Progenitor cell of endocrine pancreas (in vitro differentiated cells): ENCODE data around the gene PRMT5. TPM values are rescaled to one million over a fixed set of nuclear protein-coding genes. Genes with fewer than 3 reads are reported as not detected.

ENCODE experiments used
- DNase-seq: peaks from one replicate; pipeline ENCODE4 v3.0.0; 2021; ENCODE audit warnings: low spot score; ENCODE audit not compliant: unreplicated experiment
- H3K27ac Mint-ChIP-seq: 2 replicates; pipeline ENCODE4 v1.8.0; 2021; ENCODE audit warnings: mild to moderate bottlenecking, moderate library complexity, mixed read lengths
- H3K27me3 Mint-ChIP-seq: 2 replicates; pipeline ENCODE4 v1.8.0; 2021; ENCODE audit warnings: mixed read lengths
- H3K36me3 Mint-ChIP-seq: 2 replicates; pipeline ENCODE4 v1.8.0; 2022; ENCODE audit warnings: mixed read lengths; ENCODE audit not compliant: insufficient read depth
- H3K4me1 Mint-ChIP-seq: 2 replicates; pipeline ENCODE4 v1.8.0; 2021; ENCODE audit warnings: low read depth, mixed read lengths
- H3K4me3 Mint-ChIP-seq: 2 replicates; pipeline ENCODE4 v1.8.0; 2021; ENCODE audit warnings: low read depth, mild to moderate bottlenecking, moderate library complexity, mixed read lengths
- H3K9me3 Mint-ChIP-seq: 2 replicates; pipeline ENCODE4 v1.8.0; 2021; ENCODE audit warnings: low read depth, mixed read lengths
- CTCF ChIP-seq: fragments of 200-600 bp; sonication (generic); IDR thresholded peaks from one replicate; pipeline ENCODE4 v1.5.0; 2021; ENCODE audit warnings: antibody characterized with exemption, mild to moderate bottlenecking; ENCODE audit not compliant: unreplicated experiment
- total RNA-seq: library from RNA; stranded (reverse); gene quantifications from 2 replicates; pipeline ENCODE4 v1.2.1, GENCODE V29; 2021

The PRMT5 gene
- total RNA-seq, 1 donor from 2014 or later = 104 TPM

GRCh38 chr14:22870811-22871223 is 58.4 kb downstream of the PRMT5 start:
- peak overlapping the region; percentile 100 for H3K27ac Mint-ChIP-seq

More at GRCh38 chr14:22870811-22871223, 58.4 kb downstream of the PRMT5 start:
- TF ChIP-seq CTCF = no peak
- Mint-ChIP-seq H3K4me3 (peak overlapping the region; percentile 91), H3K36me3 (peaks cover 6% of the 10 kb centered on the region), H3K27me3 (no peaks in the 10 kb centered on the region), H3K4me1 (peaks cover 14% of the 10 kb centered on the region), H3K9me3 (no peaks in the 10 kb centered on the region)
- no peak for DNase-seq

Other genes starting within 250 kb of the PRMT5 start
- 114 and 122 TPM in 2 replicates for gene OXA1L, start 162.7 kb downstream of the PRMT5 start, total RNA-seq
- 6.7 and 7.7 TPM in 2 replicates for gene SLC7A7, start 113.9 kb downstream of the PRMT5 start, total RNA-seq
- gene MRPL52, start 99.5 kb downstream of the PRMT5 start, total RNA-seq = 113 and 121 TPM in 2 replicates
- gene MMP14, start 92.8 kb downstream of the PRMT5 start, total RNA-seq = 198 and 209 TPM in 2 replicates
- gene LRP10, start 57.6 kb downstream of the PRMT5 start, total RNA-seq = 39.8 and 43.1 TPM in 2 replicates
- gene REM2, start 46.2 kb downstream of the PRMT5 start, total RNA-seq = 10.0 and 11.3 TPM in 2 replicates
- gene RBM23, start 10.2 kb downstream of the PRMT5 start, total RNA-seq = 110 and 118 TPM in 2 replicates
- gene HAUS4, start 27.7 kb upstream of the PRMT5 start, total RNA-seq = 36.6 and 39.1 TPM in 2 replicates
- 97.1 and 104 TPM in 2 replicates for gene AJUBA, start 53.2 kb upstream of the PRMT5 start, total RNA-seq
- 14.4 and 15.4 TPM in 2 replicates for gene C14orf93, start 80.8 kb upstream of the PRMT5 start, total RNA-seq
- 156 and 165 TPM in 2 replicates for gene PSMB5, start 105.5 kb upstream of the PRMT5 start, total RNA-seq
- gene PSMB11, start 112.8 kb upstream of the PRMT5 start, total RNA-seq = not detected in 2 replicates
- 23.7 and 25.1 TPM in 2 replicates for gene CDH24, start 128.1 kb upstream of the PRMT5 start, total RNA-seq
- 439 and 458 TPM in 2 replicates for gene ACIN1, start 165.8 kb upstream of the PRMT5 start, total RNA-seq
- 42.2 and 45.8 TPM in 2 replicates for gene C14orf119, start 166.1 kb upstream of the PRMT5 start, total RNA-seq
- gene CIROP, start 175.6 kb upstream of the PRMT5 start, total RNA-seq = not detected in 2 replicates
- not detected in 2 replicates for gene CEBPE, start 189.9 kb upstream of the PRMT5 start, total RNA-seq